Coronary artery (tissue), 2 donors: ENCODE data around the gene FOXO6.

Source experiments
- DNase-seq: peaks from one replicate; pipeline ENCODE4 v3.0.0-alpha.2; 2017; ENCODE audit warnings: low spot score
- H3K27ac ChIP-seq, 2 donors: fragments of 200-600 bp; sonication (generic); one replicate each; pipeline ENCODE4 v1.5.1; 2016 to 2019
- H3K4me3 ChIP-seq: fragments of 200-600 bp; sonication (generic); 2 replicates; pipeline ENCODE4 v1.5.1; 2016; ENCODE audit warnings: mild to moderate bottlenecking, moderate library complexity
- CTCF ChIP-seq: fragments of 200-600 bp; sonication (generic); IDR thresholded peaks from one replicate; pipeline ENCODE4 v1.5.1; 2019; ENCODE audit warnings: antibody characterized with exemption

The FOXO6 gene

GRCh38 chr1:41353744-41354143 is 7.5 kb upstream of the FOXO6 start:
- TF ChIP-seq CTCF: no peak
- peak; percentile 57 for DNase-seq
- Histone ChIP-seq H3K27ac (no peak overlapping the region), H3K4me3 (no peak overlapping the region)

GRCh38 chr1:41354956-41355355 is 6.3 kb upstream of the FOXO6 start:
- no peak for TF ChIP-seq CTCF
- no peak overlapping the region for H3K27ac ChIP-seq
- no peak overlapping the region for H3K4me3 ChIP-seq
- no peak for DNase-seq

DNA sequence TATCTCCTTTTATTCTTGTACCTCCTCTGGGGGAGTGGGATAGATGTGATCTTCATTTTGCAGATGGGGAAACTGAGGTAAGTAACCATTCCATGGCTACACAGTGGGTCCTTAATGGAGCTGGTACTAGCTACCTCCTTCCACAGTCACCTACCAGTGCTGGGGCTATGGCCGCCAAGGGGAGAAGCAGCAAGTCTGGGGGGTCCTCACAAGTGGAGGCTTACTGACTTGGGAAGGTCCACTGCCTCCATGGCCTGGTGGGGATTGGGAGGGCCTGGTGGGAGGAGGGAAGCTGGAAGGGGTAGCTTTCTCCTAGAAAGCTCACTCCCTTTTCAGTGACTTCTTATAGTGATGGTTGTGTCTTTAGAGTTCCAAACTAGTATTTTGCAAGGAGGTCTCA is 5.9 kb upstream of the FOXO6 start:
- no peak overlapping the region for H3K27ac ChIP-seq
- H3K4me3 ChIP-seq: no peak overlapping the region
- no peak for TF ChIP-seq CTCF
- DNase-seq: no peak

- no peak for TF ChIP-seq CTCF
- Histone ChIP-seq H3K4me3 (no peak overlapping the region), H3K27ac (no peak overlapping the region)
- no peak for DNase-seq
Measured at GRCh38 chr1:41355761-41356160, 5.5 kb upstream of the FOXO6 start.

- Histone ChIP-seq H3K4me3 (no peak overlapping the region), H3K27ac (no peak overlapping the region)
- no peak for DNase-seq
- no peak for TF ChIP-seq CTCF
Measured at GRCh38 chr1:41356752-41357151, 4.5 kb upstream of the FOXO6 start.

DNA sequence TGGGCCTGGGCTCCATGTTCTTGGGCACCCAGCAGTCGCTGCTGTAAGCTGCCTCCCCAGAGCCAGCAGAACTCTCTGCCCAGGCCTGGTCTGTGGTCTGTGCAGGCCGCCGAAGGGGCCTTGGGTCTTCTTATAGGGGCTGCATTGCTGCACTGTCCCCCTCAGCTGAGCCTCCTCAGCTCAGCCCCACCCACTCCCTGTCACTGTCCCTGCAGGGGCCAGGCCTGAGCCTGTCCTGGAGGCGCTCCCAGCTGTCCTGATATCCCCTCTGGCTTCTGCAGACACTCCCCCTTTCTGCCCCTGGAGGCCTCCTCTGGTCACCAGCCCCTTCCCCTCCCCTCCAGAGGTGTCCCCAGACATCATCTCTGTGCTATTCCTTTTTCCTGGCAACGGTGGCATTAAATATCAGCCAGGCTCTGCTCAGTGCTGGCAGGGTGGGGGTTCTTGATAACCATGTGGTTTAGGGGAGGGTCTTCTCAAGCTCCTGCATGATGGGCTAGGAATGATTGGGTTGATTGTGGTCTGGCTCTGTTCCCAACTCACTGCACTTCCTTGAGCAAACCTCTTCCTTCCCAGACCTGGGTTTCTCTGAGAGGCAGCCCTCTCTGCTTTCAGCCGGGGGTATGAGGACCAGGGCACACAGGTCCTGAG is 3.7 kb upstream of the FOXO6 start:
- TF ChIP-seq CTCF: no peak
- peak; percentile 69 for DNase-seq
- Histone ChIP-seq H3K4me3 (no peak overlapping the region), H3K27ac (no peak overlapping the region)
